ENCODE results near the gene SLC27A5.

SLC27A5 gene

GRCh38 chr19:58552655-58553054 lies 40.9 kb upstream of the SLC27A5 start:
- peak overlapping the region; percentile 100; the same call in 1 of the 2 replicates for H3K27ac ChIP-seq
- TF ChIP-seq CTCF (conservative IDR thresholded peaks at IDR 0.05): no peak

- no peak for TF ChIP-seq CTCF (conservative IDR thresholded peaks at IDR 0.05)
- H3K27ac ChIP-seq: no peak overlapping the region
Observed at GRCh38 chr19:58551577-58552471, 40.0 kb upstream of the SLC27A5 start.

- TF ChIP-seq CTCF (conservative IDR thresholded peaks at IDR 0.05): no peak
- no peak overlapping the region for H3K27ac ChIP-seq
Observed at GRCh38 chr19:58551123-58551497, 39.3 kb upstream of the SLC27A5 start.

- no peak for TF ChIP-seq CTCF (conservative IDR thresholded peaks at IDR 0.05)
Observed at GRCh38 chr19:58550362-58551122, 38.8 kb upstream of the SLC27A5 start.

GRCh38 chr19:58549664-58550361 lies 38.0 kb upstream of the SLC27A5 start:
- TF ChIP-seq CTCF (conservative IDR thresholded peaks at IDR 0.05): no peak

More at GRCh38 chr19:58550362-58551122, 38.8 kb upstream of the SLC27A5 start:
- H3K27ac ChIP-seq: no peak overlapping the region

GRCh38 chr19:58548859-58549663 lies 37.3 kb upstream of the SLC27A5 start:
- TF ChIP-seq CTCF (conservative IDR thresholded peaks at IDR 0.05): no peak
- 0 out of 2 replicates have a peak overlapping the region, but pooled peaks have one; percentile 11 for H3K27ac ChIP-seq

More at GRCh38 chr19:58549664-58550361, 38.0 kb upstream of the SLC27A5 start:
- 0 out of 2 replicates have a peak overlapping the region, but pooled peaks have one; percentile 11 for H3K27ac ChIP-seq
